Endothelial cell of umbilical vein (primary cell): Measurements from ENCODE around the gene SYNPO2. TPM values are rescaled to one million over a fixed set of nuclear protein-coding genes. Genes with fewer than 3 reads are reported as not detected.

Experiments
- BruUV-seq: library from RNA; stranded (reverse); fragments of 400-500 nt; replicated peaks from 2 replicates; lab custom pipeline; 2021; lab: Mats Ljungman, UMichigan
- CTCF ChIA-PET: fragments of 300-600, 350-600 bp; sonication (Branson Sonifier 250); formaldehyde crosslinking; loops from one replicate; lab custom pipeline; 2021; ENCODE audit warnings: antibody characterized with exemption, inconsistent platforms; lab: Charles Lee
- POLR2A ChIA-PET: fragments of 300-600, 350-600 bp; sonication (Branson Sonifier 250); formaldehyde crosslinking; loops from one replicate; lab custom pipeline; 2021; ENCODE audit warnings: antibody characterized with exemption, inconsistent platforms; lab: Charles Lee
- DNase-seq: peaks from one replicate; pipeline ENCODE4 v3.0.0-alpha.2; 2011; ENCODE audit warnings: low read depth, low spot score
- FAIRE-seq: peaks from 2 replicates; lab custom pipeline; 2011; peaks lifted over from hg19 to GRCh38; lab: Jason Lieb, UNC
- H2AFZ ChIP-seq: 2 replicates; pipeline ENCODE4 v1.6.0; 2012; ENCODE audit warnings: low read depth, low read length, control low read depth, inconsistent platforms
- H3K27ac ChIP-seq: 2 replicates; pipeline ENCODE4 v1.5.1; 2011; ENCODE audit warnings: low read depth, mild to moderate bottlenecking, control low read depth, low read length, moderate library complexity; ENCODE audit not compliant: insufficient read depth
- H3K27me3 ChIP-seq, 2 experiments: 2 replicates each; pipeline versions ENCODE4 v1.6.0 to v1.6.1; 2011; ENCODE audit warnings: low read length in 2 of 2, mixed read lengths in 1 of 2; ENCODE audit not compliant: control insufficient read depth in 2 of 2, insufficient read depth in 2 of 2
- H3K36me3 ChIP-seq, 2 experiments: 2 replicates in 1 of 2; 3 replicates in 1 of 2; pipeline ENCODE4 v1.5.1; 2011; ENCODE audit warnings: low read length in 2 of 2, mild to moderate bottlenecking in 1 of 2, moderate library complexity in 1 of 2; ENCODE audit not compliant: control insufficient read depth in 2 of 2, insufficient read depth in 2 of 2; ENCODE audit errors: extremely low read depth in 1 of 2
- H3K4me1 ChIP-seq: 3 replicates; pipeline ENCODE4 v1.5.1; 2011; ENCODE audit warnings: mild to moderate bottlenecking, low read length; ENCODE audit not compliant: control insufficient read depth, insufficient read depth; ENCODE audit errors: extremely low read depth
- H3K4me2 ChIP-seq: 2 replicates; pipeline ENCODE4 v1.6.1; 2011; ENCODE audit warnings: low read length, control low read depth, mixed read lengths; ENCODE audit not compliant: insufficient read depth
- H3K4me3 ChIP-seq, 3 experiments: fragments of 200-600 bp in 1 of 3; sonication (generic), shearing (Covaris generic) in 1 of 3; replicated peaks in 1 of 3; 2 replicates each; pipeline ENCODE4 v1.5.1; 2011 to 2016; ENCODE audit warnings: control low read depth in 3 of 3, low read length in 3 of 3, mild to moderate bottlenecking in 2 of 3, inconsistent platforms in 1 of 3, low read depth in 1 of 3, moderate library complexity in 1 of 3; ENCODE audit not compliant: insufficient read depth in 1 of 3
- H3K79me2 ChIP-seq: 2 replicates; pipeline ENCODE4 v1.6.0; 2012; ENCODE audit warnings: low read length, inconsistent platforms; ENCODE audit not compliant: control insufficient read depth, insufficient read depth
- H3K9ac ChIP-seq: replicated peaks from 2 replicates; pipeline ENCODE3; 2011; ENCODE audit warnings: low read length, control low read depth; ENCODE audit not compliant: insufficient read depth; ENCODE audit errors: extremely low read depth
- H3K9me1 ChIP-seq: replicated peaks from 3 replicates; pipeline ENCODE4 v1.6.0; 2011; ENCODE audit warnings: mild to moderate bottlenecking, low read length; ENCODE audit not compliant: control insufficient read depth, insufficient read depth; ENCODE audit errors: extremely low read depth
- H3K9me3 ChIP-seq: replicated peaks from 2 replicates; pipeline ENCODE4 v1.5.1; 2012; ENCODE audit warnings: low read length, inconsistent platforms; ENCODE audit not compliant: control insufficient read depth, insufficient read depth
- H4K20me1 ChIP-seq: replicated peaks from 2 replicates; pipeline ENCODE3; 2011; ENCODE audit warnings: mild to moderate bottlenecking, low read length; ENCODE audit not compliant: control insufficient read depth, insufficient read depth; ENCODE audit errors: extremely low read depth
- CTCF ChIP-seq, 2 donors: IDR thresholded peaks; 1 replicate in 1 of 2; 2 replicates in 1 of 2; pipeline ENCODE4 v1.5.1; 2011; ENCODE audit warnings: low read length in 2 of 2, mild to moderate bottlenecking in 2 of 2, moderate library complexity in 2 of 2, control low read depth in 1 of 2, inconsistent platforms in 1 of 2, low read depth in 1 of 2; ENCODE audit not compliant: insufficient read depth in 1 of 2; ENCODE audit errors: extremely low read depth in 1 of 2
- EZH2 ChIP-seq: IDR thresholded peaks from 2 replicates; pipeline ENCODE4 v1.6.1; 2012; ENCODE audit warnings: borderline replicate concordance, low read depth, mild to moderate bottlenecking, moderate library complexity, low read length, inconsistent platforms; ENCODE audit not compliant: severe bottlenecking
- FOS ChIP-seq: IDR thresholded peaks from 2 replicates; pipeline ENCODE4 v1.6.1; 2011; ENCODE audit warnings: mild to moderate bottlenecking, low read length, moderate library complexity, borderline replicate concordance; ENCODE audit not compliant: insufficient read depth
- GATA2 ChIP-seq: IDR thresholded peaks from 2 replicates; pipeline ENCODE4 v1.7.0; 2011; ENCODE audit warnings: low read depth, mild to moderate bottlenecking, moderate library complexity, mixed read lengths, low read length; ENCODE audit not compliant: insufficient read length, insufficient read depth
- JUN ChIP-seq: IDR thresholded peaks from 2 replicates; pipeline ENCODE4 v1.6.1; 2011; ENCODE audit warnings: borderline replicate concordance, low read depth; ENCODE audit not compliant: insufficient read length, insufficient read depth
- MAX ChIP-seq: IDR thresholded peaks from 2 replicates; pipeline ENCODE4 v1.6.1; 2011; ENCODE audit not compliant: insufficient read depth, insufficient read length
- MYC ChIP-seq: IDR thresholded peaks from one replicate; pipeline ENCODE4 v1.6.1; 2011; ENCODE audit warnings: mild to moderate bottlenecking, low read depth, low read length
- POLR2A ChIP-seq: IDR thresholded peaks from 2 replicates; pipeline ENCODE4 v1.6.1; 2012; ENCODE audit warnings: low read depth, mild to moderate bottlenecking, control low read depth, low read length
- POLR2AphosphoS5 ChIP-seq: IDR thresholded peaks from 2 replicates; pipeline ENCODE4 v1.6.1; 2012; ENCODE audit warnings: low read depth, mild to moderate bottlenecking, control low read depth, low read length, moderate library complexity; ENCODE audit not compliant: insufficient read depth
- dilution Hi-C: fragments of 300-500 bp; cut with MboI; formaldehyde crosslinking; loops from one replicate; pipeline ENCODE4 v1.15.0; 2019; ENCODE audit warnings: low sequenced_read_pairs; ENCODE audit not compliant: extremely low pct_ligation_motif_present
- intact Hi-C: fragments of 100-400 bp; cut with micrococcal nuclease; formaldehyde crosslinking; loops from one replicate; pipeline ENCODE4 v1.10.0; 2022
- polyA plus RNA-seq, 4 experiments: library from polyadenylated mRNA; depleted of rRNA in 3 of 4; stranded (reverse) in 3 of 4; unstranded in 1 of 4; fragments of >200 nt; gene quantifications; 2 replicates each; pipeline versions ENCODE4 v1.2.1 to v1.2.3, GENCODE V29; 2011 to 2012; ENCODE audit warnings: missing spikeins in 1 of 4
- total RNA-seq: library from RNA; stranded (reverse); gene quantifications from 2 replicates; pipeline ENCODE4 v1.2.3, GENCODE V29; 2021

Gene SYNPO2
- total and polyA plus RNA-seq, 2 donors (not counting 3 experiments of a cell fraction or from before 2014, with no cell fraction given), result 0.06 to 0.13 TPM

DNA sequence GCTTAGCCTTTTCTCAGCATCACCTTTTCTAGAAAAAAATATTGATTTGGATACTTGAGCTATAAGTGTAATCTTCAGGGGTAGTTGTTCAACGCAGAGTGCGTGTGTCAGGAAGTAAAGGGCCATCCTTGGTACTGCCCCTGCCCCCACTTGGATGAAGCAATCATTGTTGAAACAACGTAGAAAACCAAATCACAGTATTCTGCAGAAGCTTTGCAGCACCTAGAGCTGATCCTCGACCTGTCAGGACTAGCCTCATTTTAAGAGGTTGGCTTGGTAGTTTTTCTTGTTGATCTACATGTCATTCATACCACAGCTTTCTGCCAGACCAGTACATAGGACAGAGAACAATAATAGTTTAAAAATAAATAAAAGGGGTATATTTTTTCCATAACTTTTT, 181.6 kb downstream of the SYNPO2 start:
- no peaks in the 10 kb centered on the region for H3K9me1 ChIP-seq
- H3K79me2 ChIP-seq, result no peaks in the 10 kb centered on the region
- BruUV-seq, result no TSS peak
- H3K27ac ChIP-seq, result no peak overlapping the region
- TF ChIP-seq FOS (no peak), CTCF (IDR thresholded peaks at IDR 0.05; ENCODE audit: extremely low read depth in 1 of 2, insufficient read depth in 1 of 2, low read depth in 1 of 2, low read length in 2 of 2) (no peak), MYC (no peak), EZH2 (no peak), POLR2AphosphoS5 (no peak), JUN (no peak), GATA2 (no peak), MAX (no peak), POLR2A (no peak)
- POLR2A ChIA-PET, result no interaction called here
- H3K4me3 ChIP-seq, result no peak overlapping the region
- dilution Hi-C loops, result no loop called here
- no peak overlapping the region for H3K9ac ChIP-seq
- H3K4me1 ChIP-seq, result no peaks in the 10 kb centered on the region
- DNase-seq (no peak), FAIRE-seq (no peak)
- no peaks in the 10 kb centered on the region for H3K36me3 ChIP-seq
- H3K27me3 ChIP-seq, result no peaks in the 10 kb centered on the region
- H3K9me3 ChIP-seq, result no peaks in the 10 kb centered on the region
- no peak overlapping the region for H2AFZ ChIP-seq
- CTCF ChIA-PET, result no interaction called here
- H3K4me2 ChIP-seq, result no peak overlapping the region
- intact Hi-C loops, result no loop called here
- H4K20me1 ChIP-seq, result no peaks in the 10 kb centered on the region
